SK-N-MC (cell line): ENCODE results near the gene ATP10D.
A peak's percentile ranks its signal among the peaks of the same experiment; 100 is the strongest.

Experiments
- DNase-seq: peaks from one replicate; pipeline ENCODE4 v3.0.0-alpha.2; 2011; ENCODE audit warnings: low read depth, low spot score
- H3K27ac ChIP-seq: fragments of 200-600 bp; sonication (generic); 2 replicates; pipeline ENCODE4 v1.5.1; 2016; ENCODE audit warnings: mixed run types
- H3K36me3 ChIP-seq: fragments of 200-600 bp; sonication (generic); 2 replicates; pipeline ENCODE4 v1.6.1; 2017; ENCODE audit warnings: antibody characterized with exemption, low read length, mixed read lengths; ENCODE audit not compliant: insufficient read depth
- H3K4me3 ChIP-seq: fragments of 200-600 bp; sonication (generic); 2 replicates; pipeline ENCODE4 v1.5.1; 2016
- H3K9ac ChIP-seq: fragments of 200-600 bp; sonication (generic); 2 replicates; pipeline ENCODE4 v1.8.0; 2017; ENCODE audit warnings: mixed run types, mixed read lengths; ENCODE audit not compliant: insufficient read length
- H3K9me3 ChIP-seq: fragments of 200-600 bp; sonication (generic); 2 replicates; pipeline ENCODE4 v1.6.1; 2017; ENCODE audit warnings: low read depth, mild to moderate bottlenecking, antibody characterized with exemption, low read length, moderate library complexity, mixed read lengths
- EZH2 ChIP-seq: fragments of 200-600 bp; sonication (generic); IDR thresholded peaks from one replicate; pipeline ENCODE4 v1.6.1; 2017; ENCODE audit warnings: antibody characterized with exemption
- FOXP2 ChIP-seq: optimal IDR thresholded peaks from 2 replicates; pipeline ENCODE3; 2011; ENCODE audit warnings: mild to moderate bottlenecking, moderate library complexity; ENCODE audit not compliant: insufficient read depth; ENCODE audit errors: extremely low read length, control extremely low read depth
- POLR2AphosphoS5 ChIP-seq: IDR thresholded peaks from 2 replicates; pipeline ENCODE4 v1.6.1; 2012; ENCODE audit warnings: mild to moderate bottlenecking, low read depth, low read length, borderline replicate concordance

ATP10D gene

DNA sequence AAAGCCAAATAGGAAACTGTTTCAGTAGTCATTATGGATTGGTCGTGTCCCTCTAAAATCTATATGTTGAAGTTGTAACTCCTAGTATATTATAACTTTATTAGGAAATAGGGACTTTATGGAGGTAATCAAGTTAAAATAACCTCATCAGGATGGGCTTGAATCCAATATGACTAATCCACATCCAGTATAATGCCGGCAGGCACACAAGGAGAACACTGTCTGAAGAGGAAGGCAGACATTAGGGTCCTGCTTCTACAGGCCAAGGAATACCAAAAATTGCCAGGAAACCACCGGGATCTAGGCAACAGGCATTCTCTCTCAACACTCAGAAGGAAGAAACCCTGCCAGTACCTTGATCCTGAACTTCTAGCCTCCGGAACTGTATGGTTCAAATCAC, 130.3 kb downstream of the ATP10D start:
- no peak overlapping the region for H3K27ac ChIP-seq
- no peaks in the 10 kb centered on the region for H3K36me3 ChIP-seq
- no peak overlapping the region for H3K9ac ChIP-seq
- H3K9me3 ChIP-seq, result no peaks in the 10 kb centered on the region
- no peak overlapping the region for H3K4me3 ChIP-seq
- no peak for DNase-seq
- TF ChIP-seq POLR2AphosphoS5 (no peak), EZH2 (no peak), FOXP2 (no peak)

DNA sequence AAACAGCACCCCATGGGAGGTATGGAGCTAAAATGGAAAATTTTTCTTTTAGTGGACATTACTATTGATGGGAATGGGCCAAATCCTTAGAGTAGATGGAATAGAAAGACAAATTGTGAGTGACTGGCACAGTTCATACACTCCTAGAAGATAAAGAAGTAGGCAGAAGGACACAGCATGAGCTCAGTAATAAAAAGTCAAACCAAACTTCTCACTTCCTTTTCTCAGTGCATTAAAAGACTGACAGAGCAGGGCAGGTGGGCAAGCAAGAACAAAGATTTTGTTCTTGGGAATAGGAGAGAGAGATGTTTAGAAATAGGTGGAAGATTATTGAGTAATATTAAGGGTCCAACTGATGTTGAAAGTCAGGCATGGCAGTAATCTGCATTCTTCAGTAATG, 132.5 kb downstream of the ATP10D start:
- no peaks in the 10 kb centered on the region for H3K36me3 ChIP-seq
- H3K27ac ChIP-seq, result no peak overlapping the region
- TF ChIP-seq POLR2AphosphoS5, result no peak
- no peak for TF ChIP-seq EZH2
- no peak for TF ChIP-seq FOXP2
- DNase-seq, result no peak
- H3K9ac ChIP-seq, result no peak overlapping the region
- H3K4me3 ChIP-seq, result no peak overlapping the region
- no peaks in the 10 kb centered on the region for H3K9me3 ChIP-seq

DNA sequence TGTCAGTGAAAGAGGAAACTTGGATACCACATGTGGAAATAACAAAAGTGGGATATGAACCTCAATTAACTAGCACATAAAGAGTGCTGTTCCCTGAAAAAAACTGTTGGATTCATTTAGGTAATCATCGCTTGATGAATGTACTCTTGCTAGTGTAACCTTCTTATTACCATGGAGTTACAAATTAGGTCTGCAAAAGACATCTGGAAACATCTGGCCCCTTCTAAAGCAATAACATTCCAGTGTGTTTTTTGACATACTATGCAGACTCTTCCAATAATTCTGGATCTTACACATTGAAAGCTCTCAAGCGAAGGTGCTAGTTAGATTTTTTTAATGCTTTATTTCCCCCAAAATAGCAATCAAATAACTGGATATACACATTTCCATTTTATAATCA, 134.6 kb downstream of the ATP10D start:
- H3K27ac ChIP-seq, result no peak overlapping the region
- DNase-seq, result no peak
- H3K9me3 ChIP-seq, result no peaks in the 10 kb centered on the region
- TF ChIP-seq FOXP2 (no peak), EZH2 (no peak), POLR2AphosphoS5 (no peak)
- no peak overlapping the region for H3K9ac ChIP-seq
- no peaks in the 10 kb centered on the region for H3K36me3 ChIP-seq
- H3K4me3 ChIP-seq, result no peak overlapping the region

DNA sequence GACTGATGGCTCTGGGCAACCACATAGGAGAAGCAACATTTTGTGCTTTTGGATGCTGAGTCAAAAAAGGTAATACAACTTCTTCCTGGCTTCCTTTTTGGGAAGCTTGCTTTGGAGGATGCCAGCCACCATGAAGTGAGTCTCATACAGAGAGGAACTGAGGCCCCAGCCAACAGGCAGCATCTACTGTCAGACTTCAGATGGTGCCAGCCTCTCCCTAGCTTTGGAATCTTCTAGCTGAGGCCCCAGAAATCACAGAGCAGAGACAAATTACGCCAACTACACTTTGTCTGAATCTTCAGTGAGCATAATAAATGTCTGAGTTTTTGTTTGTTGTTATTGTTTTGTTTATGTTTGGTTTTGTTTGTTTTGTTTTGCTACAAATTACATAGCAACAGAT, 136.1 kb downstream of the ATP10D start:
- H3K9me3 ChIP-seq, result no peaks in the 10 kb centered on the region
- no peak overlapping the region for H3K9ac ChIP-seq
- TF ChIP-seq POLR2AphosphoS5 (no peak), EZH2 (no peak), FOXP2 (no peak)
- no peak overlapping the region for H3K27ac ChIP-seq
- H3K36me3 ChIP-seq, result no peaks in the 10 kb centered on the region
- DNase-seq, result no peak
- H3K4me3 ChIP-seq, result no peak overlapping the region

DNA sequence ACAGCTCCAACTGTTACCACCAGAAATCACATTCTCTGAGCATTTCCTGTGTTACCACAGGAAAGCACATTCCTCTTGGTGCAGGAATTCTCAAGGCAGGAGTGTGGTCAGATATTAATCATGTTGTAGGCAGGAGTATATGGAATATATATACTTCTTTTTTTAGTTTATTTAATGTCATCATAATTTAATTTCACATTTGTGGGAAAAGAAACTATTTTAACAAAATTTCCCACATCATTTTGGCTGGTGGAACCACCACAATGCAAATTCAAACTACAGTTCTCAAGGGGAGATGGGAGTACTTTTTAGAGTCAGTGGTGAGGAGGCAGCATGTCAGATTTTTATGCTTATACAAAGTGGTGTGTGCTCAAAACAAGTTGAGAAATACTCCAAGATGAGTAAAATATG, 139.0 kb downstream of the ATP10D start:
- no peaks in the 10 kb centered on the region for H3K36me3 ChIP-seq
- no peak for TF ChIP-seq EZH2
- peak; percentile 6 for TF ChIP-seq FOXP2
- TF ChIP-seq POLR2AphosphoS5, result no peak
- peak overlapping the region; percentile 88 for H3K27ac ChIP-seq
- no peaks in the 10 kb centered on the region for H3K9me3 ChIP-seq
- DNase-seq, result peak; percentile 74
- peak overlapping the region; percentile 14; the same call in 1 of the 2 replicates for H3K4me3 ChIP-seq
- no peak overlapping the region for H3K9ac ChIP-seq

GRCh38 chr4:47631161-47631560, 146.1 kb downstream of the ATP10D start:
- DNase-seq, result no peak
- TF ChIP-seq FOXP2 (no peak), POLR2AphosphoS5 (no peak), EZH2 (no peak)
- no peaks in the 10 kb centered on the region for H3K9me3 ChIP-seq
- no peaks in the 10 kb centered on the region for H3K36me3 ChIP-seq
- H3K4me3 ChIP-seq, result no peak overlapping the region
- no peak overlapping the region for H3K9ac ChIP-seq
- no peak overlapping the region for H3K27ac ChIP-seq

DNA sequence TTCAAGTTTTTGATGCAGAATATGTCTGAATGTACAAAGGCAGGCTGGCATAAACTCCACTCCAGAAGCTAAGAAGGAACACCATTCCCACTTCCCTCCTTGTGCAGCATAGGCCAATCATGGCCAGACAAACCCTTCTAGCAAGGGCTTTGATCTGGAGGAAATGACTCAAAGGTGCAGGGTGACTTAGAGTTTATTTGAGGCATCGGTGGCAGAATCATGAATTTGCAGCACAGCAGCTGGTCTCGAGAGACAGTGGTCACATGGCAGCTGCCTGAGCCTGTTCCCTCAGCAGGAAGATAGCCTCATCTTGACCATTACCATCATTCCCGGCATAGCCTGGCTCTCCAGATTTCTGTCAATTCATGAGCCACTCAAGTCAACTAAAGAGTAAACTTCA, 154.5 kb downstream of the ATP10D start:
- Histone ChIP-seq H3K9ac (no peak overlapping the region), H3K9me3 (no peaks in the 10 kb centered on the region), H3K4me3 (no peak overlapping the region), H3K36me3 (no peaks in the 10 kb centered on the region), H3K27ac (no peak overlapping the region)
- DNase-seq, result no peak
- TF ChIP-seq FOXP2, result no peak
- no peak for TF ChIP-seq EZH2
- no peak for TF ChIP-seq POLR2AphosphoS5

DNA sequence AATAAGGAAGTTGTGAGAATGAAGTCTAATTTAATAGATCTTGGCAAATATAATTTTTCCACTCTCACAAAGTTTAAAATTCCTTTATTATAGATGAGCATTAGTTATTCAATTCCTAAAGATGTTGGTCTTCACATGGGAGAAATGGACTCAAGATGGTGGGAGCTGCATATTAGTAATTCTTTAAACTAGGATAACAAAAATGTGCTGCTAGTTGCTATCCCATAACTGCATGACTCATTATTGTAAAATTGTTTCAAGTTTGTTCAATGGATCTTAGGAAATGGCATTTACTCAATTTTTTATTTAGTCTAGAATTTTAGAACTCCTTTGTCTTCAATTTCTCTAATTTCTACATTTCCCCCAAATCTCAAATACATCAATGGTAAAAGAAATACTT, 155.8 kb downstream of the ATP10D start:
- no peak overlapping the region for H3K27ac ChIP-seq
- H3K9ac ChIP-seq, result no peak overlapping the region
- DNase-seq, result no peak
- no peak overlapping the region for H3K4me3 ChIP-seq
- no peak for TF ChIP-seq POLR2AphosphoS5
- no peak for TF ChIP-seq EZH2
- TF ChIP-seq FOXP2, result no peak
- no peaks in the 10 kb centered on the region for H3K9me3 ChIP-seq
- H3K36me3 ChIP-seq, result no peaks in the 10 kb centered on the region

DNA sequence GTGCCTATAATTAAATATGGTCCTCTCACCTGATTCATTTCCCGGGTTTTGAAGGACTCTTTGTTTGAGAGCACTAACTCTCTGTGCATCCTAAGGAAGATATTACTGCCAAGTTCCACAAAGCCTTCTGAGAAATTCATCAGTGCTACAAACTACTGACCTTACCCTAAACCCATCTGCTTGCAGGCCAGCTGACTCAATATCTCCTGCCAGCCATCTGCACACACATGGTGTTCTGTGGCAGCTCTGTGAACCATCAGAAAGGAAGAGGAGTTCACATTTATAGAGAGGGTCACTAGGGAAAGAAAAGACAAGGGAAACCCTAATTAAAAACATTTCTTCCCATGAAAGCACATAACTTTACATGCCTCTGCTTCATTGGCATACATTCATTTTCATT, 156.7 kb downstream of the ATP10D start:
- no peak for TF ChIP-seq POLR2AphosphoS5
- no peak for TF ChIP-seq FOXP2
- TF ChIP-seq EZH2, result no peak
- Histone ChIP-seq H3K4me3 (no peak overlapping the region), H3K27ac (no peak overlapping the region), H3K9me3 (no peaks in the 10 kb centered on the region), H3K9ac (no peak overlapping the region), H3K36me3 (no peaks in the 10 kb centered on the region)
- no peak for DNase-seq
